Effector memory CD8-positive, alpha-beta T cell (primary cell): Measurements from ENCODE around the gene IRF2BP1.

Experiments used
- ATAC-seq: fragments of 150-1000 bp; cut with Tn5 transposase; replicated peaks from 2 replicates; pipeline ENCODE4 v1.10.0; 2021; ENCODE audit warnings: mild to moderate bottlenecking, moderate library complexity
- DNase-seq, 3 experiments: peaks; one replicate each; pipeline ENCODE4 v3.0.0; 2021
- H3K27ac Mint-ChIP-seq, 2 donors: one replicate each; pipeline ENCODE4 v1.8.0; 2022; ENCODE audit warnings: mild to moderate bottlenecking in 2 of 2, mixed read lengths in 2 of 2, moderate library complexity in 2 of 2
- H3K27me3 Mint-ChIP-seq, 2 donors: one replicate each; pipeline ENCODE4 v1.8.0; 2022; ENCODE audit warnings: mixed read lengths in 2 of 2
- H3K36me3 Mint-ChIP-seq: one replicate; pipeline ENCODE4 v1.8.0; 2022; ENCODE audit warnings: mild to moderate bottlenecking, moderate library complexity, mixed read lengths; ENCODE audit not compliant: insufficient read depth
- H3K4me1 Mint-ChIP-seq, 2 donors: one replicate each; pipeline ENCODE4 v1.8.0; 2022; ENCODE audit warnings: low read depth in 2 of 2, mixed read lengths in 2 of 2
- H3K4me3 Mint-ChIP-seq, 2 donors: one replicate each; pipeline ENCODE4 v1.8.0; 2022; ENCODE audit warnings: mild to moderate bottlenecking in 2 of 2, mixed read lengths in 2 of 2, moderate library complexity in 2 of 2
- H3K9me3 Mint-ChIP-seq, 2 donors: one replicate each; pipeline ENCODE4 v1.8.0; 2022; ENCODE audit warnings: mixed read lengths in 2 of 2

The IRF2BP1 gene

DNA sequence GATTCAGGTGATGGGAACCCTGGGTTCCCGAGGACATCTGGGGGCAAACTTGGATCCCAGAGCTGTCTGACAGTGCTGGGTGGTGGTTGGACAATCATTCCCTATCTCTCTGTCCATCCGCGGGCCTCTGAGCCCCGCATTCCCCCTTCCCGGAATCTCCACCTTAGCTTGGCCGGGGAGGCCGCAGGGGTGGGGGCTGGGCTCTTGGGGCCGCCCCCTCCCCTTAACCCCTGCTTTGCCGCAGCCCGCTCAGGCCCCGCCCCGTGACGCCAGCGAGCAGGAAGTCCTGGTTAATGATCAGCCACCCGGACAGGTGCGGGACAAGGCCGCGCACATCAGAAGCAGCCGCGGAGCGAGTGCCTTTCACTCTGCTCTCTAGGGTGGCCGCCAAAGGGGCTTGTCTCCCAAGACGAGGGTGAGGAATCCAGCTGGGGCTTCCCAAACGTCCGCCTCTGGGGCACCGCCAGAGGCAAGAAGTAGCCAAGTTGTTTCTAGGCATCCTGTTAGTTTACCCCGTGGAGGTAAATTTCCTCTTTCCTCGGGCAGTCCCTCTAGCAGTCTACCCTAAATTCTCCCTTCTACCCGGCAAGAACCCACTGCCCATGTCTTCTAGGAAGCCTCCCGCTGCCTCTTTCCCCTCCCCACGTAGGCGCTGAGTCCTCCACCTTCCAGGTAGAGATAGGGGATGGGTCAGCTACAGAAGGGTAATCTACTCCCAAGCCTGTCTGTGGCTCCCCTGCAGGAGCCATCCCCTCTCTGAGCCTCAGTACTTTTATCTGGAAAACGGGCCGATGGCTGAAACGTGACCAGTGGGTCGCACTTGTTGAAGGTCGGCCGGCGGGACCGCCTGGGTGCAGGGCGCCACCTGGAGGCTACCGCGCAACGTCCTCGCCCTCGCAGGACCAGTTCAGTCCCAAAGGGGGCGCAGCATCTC lies 3.0 kb downstream of the IRF2BP1 start:
- H3K4me3 Mint-ChIP-seq = peak overlapping the region; percentile 74 to 78
- H3K9me3 Mint-ChIP-seq = no peaks in the 10 kb centered on the region
- peaks cover 16% of the 10 kb centered on the region for H3K36me3 Mint-ChIP-seq
- DNase-seq (peak; percentile 82 to 87 (median 83)), ATAC-seq (peak; percentile 25)
- H3K4me1 Mint-ChIP-seq = peaks cover 18 to 22% of the 10 kb centered on the region in 2 donors
- peaks cover 12 to 13% of the 10 kb centered on the region in 2 donors for H3K27me3 Mint-ChIP-seq
- peak overlapping the region in 1 of 2 donors; percentile 6 for H3K27ac Mint-ChIP-seq

GRCh38 chr19:45881909-45882528 lies 3.9 kb downstream of the IRF2BP1 start:
- Mint-ChIP-seq H3K9me3 (no peaks in the 10 kb centered on the region), H3K4me3 (no peak overlapping the region), H3K27ac (no peak overlapping the region), H3K4me1 (peaks cover 18 to 19% of the 10 kb centered on the region in 2 donors), H3K27me3 (peaks cover 19 to 20% of the 10 kb centered on the region in 2 donors), H3K36me3 (peaks cover 16% of the 10 kb centered on the region)
- ATAC-seq (no peak), DNase-seq (no peak)

DNA sequence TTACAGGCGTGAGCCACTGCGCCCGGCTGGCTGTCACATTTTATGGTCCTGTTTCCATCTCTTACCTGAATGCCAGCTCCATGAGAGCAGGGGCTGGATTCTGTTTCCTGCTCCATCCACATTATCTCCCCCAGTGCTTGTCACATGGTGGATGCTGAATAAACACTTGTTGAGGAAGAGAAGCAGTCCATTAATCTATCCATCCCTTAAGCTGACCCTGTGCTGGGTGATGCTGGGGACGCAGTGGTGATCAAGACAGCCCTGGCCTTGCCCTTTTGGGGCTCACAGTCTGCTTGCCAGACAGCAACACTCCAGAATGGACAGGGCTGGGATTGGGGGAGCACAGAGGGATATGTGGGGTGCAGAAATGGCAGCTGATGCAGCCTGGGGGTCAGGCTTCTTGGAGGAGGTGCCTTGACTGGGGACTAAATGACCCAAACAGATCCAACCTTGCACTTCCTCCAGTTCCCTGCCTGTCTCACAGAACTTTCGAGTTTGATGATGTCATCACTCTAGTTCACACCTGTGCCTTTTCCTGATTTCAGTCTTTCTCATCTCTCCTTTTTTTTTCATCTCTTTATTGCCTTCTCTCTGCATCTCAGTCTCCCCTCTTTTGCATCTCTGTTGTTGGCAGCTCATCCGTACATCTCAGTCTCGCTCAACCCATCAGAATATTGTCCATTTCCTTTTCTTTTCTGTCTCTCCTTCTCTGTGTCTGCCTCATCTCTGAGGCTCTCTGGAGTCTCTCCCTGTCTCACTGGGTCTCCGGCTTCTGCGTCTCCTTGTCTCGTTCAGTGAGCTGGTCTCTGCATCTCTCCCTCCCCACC lies 4.6 kb downstream of the IRF2BP1 start:
- H3K4me3 Mint-ChIP-seq = no peak overlapping the region

DNA sequence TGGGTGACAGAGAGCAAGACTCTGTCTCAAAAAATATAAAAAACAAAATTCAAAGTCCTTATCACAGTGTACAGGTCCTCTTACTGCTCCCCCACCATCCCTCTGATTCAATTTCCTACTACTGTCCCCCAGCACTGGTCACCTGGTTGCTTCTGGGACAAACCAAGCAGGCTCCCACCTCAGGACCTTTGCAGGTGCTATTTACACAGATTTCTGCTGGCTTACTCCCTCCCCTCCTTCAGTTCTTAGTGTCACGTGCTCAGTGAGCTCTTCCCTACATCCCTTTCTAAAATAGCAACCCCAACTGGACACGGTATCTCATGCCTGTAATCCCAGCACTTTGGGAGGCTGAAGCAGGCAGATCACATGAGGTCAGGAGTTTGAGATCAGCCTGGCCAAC lies 6.0 kb downstream of the IRF2BP1 start:
- no peak overlapping the region for H3K27ac Mint-ChIP-seq
- H3K9me3 Mint-ChIP-seq = no peaks in the 10 kb centered on the region
- H3K4me1 Mint-ChIP-seq = peaks cover 13% of the 10 kb centered on the region in 2 donors
- H3K27me3 Mint-ChIP-seq = peaks cover 28 to 38% of the 10 kb centered on the region in 2 donors
- no peak for DNase-seq
- H3K36me3 Mint-ChIP-seq = peaks cover 4% of the 10 kb centered on the region
- H3K4me3 Mint-ChIP-seq = no peak overlapping the region
- no peak for ATAC-seq

More for the DNA sequence above, 4.6 kb downstream of the IRF2BP1 start:
- Mint-ChIP-seq H3K27ac (no peak overlapping the region), H3K9me3 (no peaks in the 10 kb centered on the region), H3K27me3 (peaks cover 21 to 24% of the 10 kb centered on the region in 2 donors), H3K36me3 (peaks cover 9% of the 10 kb centered on the region), H3K4me1 (peaks cover 14% of the 10 kb centered on the region in 2 donors)
- no peak for ATAC-seq
- DNase-seq = no peak

- Mint-ChIP-seq H3K4me3 (no peak overlapping the region), H3K27ac (no peak overlapping the region), H3K9me3 (no peaks in the 10 kb centered on the region), H3K4me1 (peaks cover 13% of the 10 kb centered on the region in 2 donors), H3K27me3 (peaks cover 34 to 46% of the 10 kb centered on the region in 2 donors), H3K36me3 (peaks cover 8% of the 10 kb centered on the region)
- DNase-seq = no peak
- no peak for ATAC-seq
Observed at GRCh38 chr19:45879055-45879454, 6.9 kb downstream of the IRF2BP1 start.

GRCh38 chr19:45878043-45878794 lies 7.7 kb downstream of the IRF2BP1 start:
- Mint-ChIP-seq H3K4me1 (peaks cover 7 to 9% of the 10 kb centered on the region in 2 donors), H3K36me3 (peaks cover 8% of the 10 kb centered on the region), H3K27me3 (peaks cover 34 to 46% of the 10 kb centered on the region in 2 donors), H3K9me3 (no peaks in the 10 kb centered on the region), H3K4me3 (no peak overlapping the region), H3K27ac (no peak overlapping the region)
- DNase-seq (no peak), ATAC-seq (no peak)

- Mint-ChIP-seq H3K36me3 (peaks cover 8% of the 10 kb centered on the region), H3K4me3 (peak overlapping the region; percentile 3 to 32), H3K27ac (no peak overlapping the region), H3K27me3 (peaks cover 34 to 46% of the 10 kb centered on the region in 2 donors), H3K4me1 (peaks cover 4 to 6% of the 10 kb centered on the region in 2 donors), H3K9me3 (no peaks in the 10 kb centered on the region)
- DNase-seq (peak in 1 of 3 experiments; percentile 20), ATAC-seq (peak; percentile 54)
Observed at GRCh38 chr19:45876411-45877197, 9.3 kb downstream of the IRF2BP1 start.

GRCh38 chr19:45876161-45876410 lies 9.9 kb downstream of the IRF2BP1 start:
- H3K36me3 Mint-ChIP-seq = peaks cover 8% of the 10 kb centered on the region
- H3K27me3 Mint-ChIP-seq = peaks cover 34 to 46% of the 10 kb centered on the region in 2 donors
- ATAC-seq (peak; percentile 53), DNase-seq (no peak)
- no peak overlapping the region for H3K27ac Mint-ChIP-seq
- peak overlapping the region; percentile 3 to 32 for H3K4me3 Mint-ChIP-seq
- no peaks in the 10 kb centered on the region for H3K9me3 Mint-ChIP-seq
- H3K4me1 Mint-ChIP-seq = peaks cover 4 to 6% of the 10 kb centered on the region in 2 donors

DNA sequence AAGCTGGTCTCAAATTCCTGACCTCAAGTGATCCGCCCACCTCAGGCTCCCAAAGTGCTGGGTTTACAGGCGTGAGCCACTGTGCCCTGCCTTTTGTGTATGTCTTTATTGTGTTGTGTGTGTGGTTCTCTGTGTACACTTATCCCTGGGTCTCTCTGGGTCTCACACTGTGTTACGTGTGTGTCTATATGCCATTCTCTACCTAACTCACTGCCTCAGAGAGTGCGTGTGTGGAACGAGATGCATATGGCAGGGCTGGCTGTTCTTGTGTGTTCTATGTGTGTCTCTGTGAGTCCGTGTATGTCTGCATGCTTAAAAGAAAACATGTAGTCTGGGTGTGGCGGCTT lies 11.3 kb downstream of the IRF2BP1 start:
- H3K9me3 Mint-ChIP-seq = no peaks in the 10 kb centered on the region
- ATAC-seq (no peak), DNase-seq (no peak)
- peak overlapping the region in 1 of 2 donors; percentile 58 for H3K27ac Mint-ChIP-seq
- H3K4me1 Mint-ChIP-seq = peaks cover 4 to 6% of the 10 kb centered on the region in 2 donors
- H3K27me3 Mint-ChIP-seq = peaks cover 34 to 46% of the 10 kb centered on the region in 2 donors
- H3K36me3 Mint-ChIP-seq = peaks cover 4% of the 10 kb centered on the region
- H3K4me3 Mint-ChIP-seq = no peak overlapping the region

DNA sequence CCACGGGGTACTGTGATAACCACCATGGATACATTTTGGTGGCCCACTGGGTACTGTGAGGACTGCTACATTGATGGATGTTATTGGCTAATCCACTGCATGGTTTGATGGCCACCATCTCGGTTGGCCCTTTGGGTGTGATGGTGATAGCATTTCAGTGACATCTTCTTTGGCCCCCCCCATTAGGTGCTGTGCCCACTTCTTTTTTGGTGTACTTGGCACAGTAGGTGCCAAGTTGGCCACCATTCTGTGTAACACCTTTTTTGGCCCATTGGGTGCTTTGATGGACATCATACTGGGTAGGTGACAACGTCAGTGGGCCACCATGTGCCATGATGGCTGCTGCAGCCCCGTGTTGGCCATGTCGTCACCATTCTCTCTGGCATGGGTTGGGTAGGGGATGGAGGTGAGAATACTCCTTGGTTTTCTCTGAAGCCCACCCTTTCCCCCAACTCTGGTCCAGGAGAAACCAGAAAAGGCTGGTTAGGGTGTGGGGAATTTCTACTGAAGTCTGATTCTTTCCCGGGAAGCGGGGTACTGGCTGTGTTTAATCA lies 12.6 kb downstream of the IRF2BP1 start:
- Mint-ChIP-seq H3K27me3 (peaks cover 26 to 37% of the 10 kb centered on the region in 2 donors), H3K36me3 (peaks cover 4% of the 10 kb centered on the region), H3K9me3 (no peaks in the 10 kb centered on the region), H3K27ac (no peak overlapping the region), H3K4me3 (no peak overlapping the region), H3K4me1 (peaks cover 4 to 6% of the 10 kb centered on the region in 2 donors)
- DNase-seq = no peak
- ATAC-seq = no peak

GRCh38 chr19:45872095-45872919 lies 13.6 kb downstream of the IRF2BP1 start:
- H3K36me3 Mint-ChIP-seq = peaks cover 4% of the 10 kb centered on the region
- no peak overlapping the region for H3K27ac Mint-ChIP-seq
- no peak for DNase-seq
- peaks cover 16 to 27% of the 10 kb centered on the region in 2 donors for H3K27me3 Mint-ChIP-seq
- no peaks in the 10 kb centered on the region for H3K9me3 Mint-ChIP-seq
- peaks cover 4 to 6% of the 10 kb centered on the region in 2 donors for H3K4me1 Mint-ChIP-seq
- no peak overlapping the region for H3K4me3 Mint-ChIP-seq
- ATAC-seq = no peak
